Effector CD4-positive, alpha-beta T cell (primary cell): Measurements from ENCODE around the gene MEPE.

Experiments used
- DNase-seq: peaks from one replicate; pipeline ENCODE4 v3.0.0-alpha.2; 2020

Gene MEPE

DNA sequence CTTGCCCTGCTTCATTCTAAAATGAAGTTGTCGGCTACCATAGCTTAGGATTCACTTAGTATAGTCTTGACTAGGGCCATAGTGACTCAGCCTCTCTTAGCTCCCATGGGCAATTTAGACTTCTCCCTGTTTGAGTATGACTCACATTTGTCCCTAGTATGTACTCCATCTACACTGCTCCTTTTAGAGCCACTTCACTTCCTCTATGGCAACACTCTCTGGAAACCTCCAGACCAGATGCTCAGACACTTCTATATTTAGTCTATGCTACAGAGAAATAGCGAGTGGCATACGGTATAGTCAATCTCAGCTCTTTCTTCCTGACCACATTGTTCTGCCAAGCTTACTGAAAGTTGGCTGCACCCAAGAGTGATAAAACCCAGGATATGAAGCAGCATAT, 11.2 kb downstream of the MEPE start:
- no peak for DNase-seq

DNA sequence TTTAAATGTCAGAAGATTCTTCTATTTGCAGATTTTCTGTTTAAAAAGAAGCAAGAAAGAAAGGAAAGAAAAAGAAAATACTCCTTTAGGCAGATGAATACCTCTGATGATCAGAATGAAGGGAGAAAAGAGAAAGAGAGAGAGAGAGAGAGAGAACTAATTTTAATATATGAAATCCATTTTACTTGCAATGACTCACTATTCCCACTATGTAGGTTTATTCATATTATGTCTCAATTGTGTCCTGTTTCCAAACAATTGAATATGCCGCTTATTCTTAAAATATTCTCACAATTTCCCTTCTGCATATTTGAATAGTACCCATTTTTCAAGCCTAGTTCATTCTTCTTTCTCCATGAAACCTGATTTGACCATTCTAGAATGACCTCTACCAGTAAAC, 11.7 kb downstream of the MEPE start:
- DNase-seq: no peak

DNA sequence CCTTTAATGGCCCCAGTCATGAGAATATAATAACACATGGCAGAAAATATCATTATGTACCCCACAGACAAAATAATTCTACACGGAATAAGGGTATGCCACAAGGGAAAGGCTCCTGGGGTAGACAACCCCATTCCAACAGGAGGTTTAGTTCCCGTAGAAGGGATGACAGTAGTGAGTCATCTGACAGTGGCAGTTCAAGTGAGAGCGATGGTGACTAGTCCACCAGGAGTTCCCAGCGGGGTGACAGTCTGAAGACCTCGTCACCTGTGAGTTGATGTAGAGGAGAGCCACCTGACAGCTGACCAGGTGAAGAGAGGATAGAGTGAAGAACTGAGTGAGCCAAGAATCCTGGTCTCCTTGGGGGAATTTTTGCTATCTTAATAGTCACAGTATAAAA, 13.5 kb downstream of the MEPE start:
- no peak for DNase-seq

DNA sequence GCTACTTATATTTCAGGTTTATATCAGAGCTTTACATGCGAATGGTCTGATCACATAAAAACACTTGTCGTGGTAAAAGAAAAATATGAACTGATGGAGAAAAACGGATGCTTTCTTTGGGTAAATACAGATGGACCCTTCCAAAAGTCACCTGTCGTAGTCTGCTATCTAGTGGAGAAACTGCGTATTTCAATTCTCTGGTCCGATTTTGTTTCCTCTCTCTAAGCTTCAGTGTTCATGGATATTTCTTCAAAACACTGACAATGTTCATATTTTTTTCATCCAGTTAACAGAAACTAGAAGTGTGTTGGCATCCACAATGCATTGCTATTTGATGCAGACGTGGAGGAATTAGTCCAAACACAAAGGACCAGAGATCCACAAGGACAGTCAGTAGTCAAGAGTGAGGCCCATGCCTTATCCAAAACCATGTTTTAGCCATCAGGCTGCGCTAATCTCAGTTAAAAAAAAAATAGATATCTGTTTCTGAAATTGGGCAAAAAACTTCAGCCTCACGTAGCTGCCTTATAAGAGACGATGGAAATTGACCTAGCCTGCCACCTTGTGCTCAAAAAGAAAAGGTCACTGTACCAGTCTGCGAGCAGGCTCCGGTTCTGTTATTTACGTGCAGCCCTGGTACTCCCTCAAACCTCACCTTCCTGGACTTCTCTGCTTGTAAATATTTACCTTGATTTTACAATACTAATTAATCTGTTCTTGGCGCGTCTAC, 16.0 kb downstream of the MEPE start:
- DNase-seq: no peak

DNA sequence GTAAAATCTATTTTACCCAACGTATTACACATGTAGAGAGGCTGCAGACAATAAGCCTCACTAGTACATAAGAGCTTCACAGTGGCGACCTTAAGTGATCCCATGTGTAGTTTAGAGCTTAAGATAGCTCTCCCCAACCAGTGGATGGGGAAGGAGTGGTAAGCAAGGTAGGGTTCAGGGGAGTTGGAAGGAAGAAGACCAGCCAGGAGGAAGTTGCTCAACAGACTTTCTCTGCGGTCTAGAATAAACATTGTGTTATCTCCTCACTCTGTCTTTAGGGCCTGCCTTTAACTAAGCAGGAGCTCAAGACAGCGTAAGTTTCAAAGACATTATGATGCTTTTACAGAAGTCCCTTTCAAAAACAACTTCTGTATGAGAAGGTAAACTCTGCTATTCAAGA, 16.8 kb downstream of the MEPE start:
- no peak for DNase-seq

DNA sequence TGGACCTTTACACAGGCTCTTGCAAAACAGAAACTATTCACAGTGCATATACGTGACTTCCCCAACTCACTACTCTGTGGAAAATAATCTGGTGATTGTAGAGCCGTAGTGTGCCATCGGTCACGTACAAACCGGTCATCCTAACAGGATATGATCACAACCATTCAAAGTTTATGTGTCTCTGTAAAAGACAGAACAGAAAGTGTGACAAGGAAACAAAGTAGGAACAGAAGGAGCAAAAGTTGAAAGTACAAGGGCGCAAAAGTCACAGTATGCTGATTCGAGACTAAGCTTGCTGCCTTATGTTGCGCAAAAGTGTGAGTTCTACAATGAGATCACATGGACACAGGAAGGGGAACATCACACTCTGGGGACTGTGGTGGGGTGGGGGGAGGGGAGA, 18.6 kb downstream of the MEPE start:
- no peak for DNase-seq

DNA sequence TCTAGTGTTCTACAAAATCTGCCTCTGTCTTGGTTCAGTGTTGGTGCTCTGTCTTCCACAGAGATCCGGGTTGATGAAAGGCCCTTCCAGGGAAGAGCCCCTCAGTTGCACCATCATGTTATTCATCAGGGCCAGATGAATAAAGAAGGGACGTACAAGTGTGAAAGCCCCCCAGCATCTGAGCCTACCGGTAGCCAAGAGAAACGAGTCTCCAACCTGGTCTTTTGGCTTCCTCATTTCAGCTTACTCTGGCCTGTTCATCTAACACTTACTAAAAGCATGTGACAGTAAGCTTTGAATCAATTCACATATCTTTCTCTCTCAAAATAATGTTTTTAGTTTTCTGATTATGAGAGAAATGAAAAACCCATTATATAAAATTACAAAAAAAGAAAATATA, 19.2 kb downstream of the MEPE start:
- no peak for DNase-seq

DNA sequence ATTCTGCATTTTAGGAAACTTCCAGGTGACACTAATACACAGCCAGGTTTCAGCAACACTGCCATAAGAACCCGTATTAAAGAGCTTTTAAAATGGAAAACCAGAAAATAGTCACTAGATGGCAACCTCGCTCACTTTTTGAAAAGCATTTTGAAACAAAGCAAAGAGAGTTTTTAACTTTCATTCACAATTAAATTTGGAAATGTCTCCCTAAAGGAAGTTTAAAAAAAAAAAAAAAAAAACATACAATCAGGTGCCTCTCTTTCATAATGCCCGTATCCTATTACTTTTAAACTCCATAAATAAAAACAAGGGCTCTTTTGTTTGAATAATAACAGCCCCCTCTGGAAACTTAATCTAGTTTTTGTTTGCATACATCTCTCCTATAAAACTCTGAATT, 20.3 kb downstream of the MEPE start:
- no peak for DNase-seq

DNA sequence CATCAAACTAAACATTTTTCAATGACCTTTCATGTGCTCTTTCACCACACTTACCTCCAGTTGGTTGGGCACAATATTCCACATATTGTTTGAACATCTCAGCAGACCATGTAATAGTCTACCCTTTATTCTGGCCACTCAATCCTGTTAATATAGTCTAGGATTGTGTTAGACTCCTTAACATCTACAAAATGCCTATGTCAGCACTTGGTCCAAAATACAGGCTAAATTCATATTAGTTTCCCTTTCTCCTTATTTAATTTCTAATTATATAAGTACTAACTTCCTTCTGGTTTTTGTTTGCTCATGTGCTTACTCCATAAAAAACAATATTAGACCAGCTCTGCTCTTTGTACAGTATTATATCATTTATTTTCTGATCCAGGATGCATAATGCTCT, 21.1 kb downstream of the MEPE start:
- no peak for DNase-seq

DNA sequence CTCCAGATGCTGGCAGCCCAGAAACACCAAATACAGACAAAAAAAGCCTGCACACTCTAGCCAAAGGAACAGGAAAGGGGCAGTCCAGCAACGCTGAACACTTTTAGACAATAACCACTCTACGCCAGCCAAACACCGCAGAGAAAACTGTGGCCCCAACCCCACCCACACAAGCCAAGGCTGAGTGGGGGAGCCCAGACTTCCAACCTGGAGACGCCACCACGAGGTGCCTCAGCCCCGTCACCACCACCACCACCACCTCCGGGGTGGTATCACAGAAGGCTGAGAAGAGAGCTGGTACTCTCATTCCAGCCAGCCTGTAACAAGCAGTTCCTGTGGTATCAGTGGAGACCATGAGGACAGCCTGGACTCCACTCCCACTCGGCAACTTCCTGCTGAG, 22.8 kb downstream of the MEPE start:
- DNase-seq: no peak

DNA sequence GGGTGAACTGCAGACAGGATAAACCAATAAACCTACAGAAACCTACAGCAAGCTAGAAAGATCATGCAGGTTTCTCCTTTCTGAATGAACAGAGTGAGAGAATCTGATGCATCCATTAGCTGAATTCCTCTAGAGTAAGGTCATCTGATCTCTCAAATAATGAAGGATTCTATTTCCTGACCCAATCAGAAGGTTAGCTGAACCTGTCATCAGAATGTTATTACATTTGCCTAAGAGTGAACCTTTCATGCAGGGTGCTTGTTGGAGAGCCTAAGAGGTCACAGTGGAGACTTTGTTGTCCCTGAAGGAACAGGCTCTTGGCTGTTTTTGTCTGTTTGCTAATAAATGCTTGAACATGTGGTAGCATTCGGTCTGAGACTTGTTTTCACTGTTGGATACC, 24.0 kb downstream of the MEPE start:
- no peak for DNase-seq

DNA sequence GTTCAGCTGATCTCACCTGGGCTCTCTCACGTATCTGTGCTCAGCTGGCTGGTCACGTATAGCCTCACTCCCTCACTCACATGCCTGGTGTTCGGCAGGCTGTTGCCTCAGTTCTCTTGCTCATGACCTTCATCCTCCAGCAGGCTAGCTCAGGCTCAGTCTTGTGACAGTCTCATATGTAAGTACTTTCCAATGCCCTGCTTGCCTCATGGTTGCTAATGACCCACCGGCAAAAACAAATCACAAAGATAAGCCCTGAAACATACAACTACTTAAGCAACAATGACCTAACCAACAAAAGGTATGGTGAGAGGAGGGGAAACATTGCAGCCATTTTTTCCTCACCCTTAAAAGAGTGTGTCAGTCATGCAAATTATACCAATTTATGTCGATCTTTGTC, 25.0 kb downstream of the MEPE start:
- DNase-seq: no peak

DNA sequence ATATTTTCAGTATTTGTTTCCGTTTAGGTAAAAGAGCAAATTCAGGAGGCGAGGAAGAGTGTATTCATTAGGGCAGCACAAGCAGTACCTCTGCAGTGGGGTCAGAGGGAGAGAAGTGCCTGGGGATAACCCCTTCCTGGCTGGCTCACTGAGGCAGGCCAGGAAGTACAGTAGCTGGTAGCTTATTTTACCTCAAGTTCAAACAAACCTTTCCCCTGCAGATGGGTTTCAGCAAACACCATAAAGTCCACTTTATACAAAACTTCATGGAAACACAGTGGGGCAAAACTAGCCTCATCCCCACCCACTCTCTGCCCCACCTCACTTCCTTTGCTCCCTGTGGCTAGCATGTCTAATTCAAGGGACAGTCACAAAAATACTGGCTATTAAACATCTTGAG, 29.5 kb downstream of the MEPE start:
- no peak for DNase-seq

DNA sequence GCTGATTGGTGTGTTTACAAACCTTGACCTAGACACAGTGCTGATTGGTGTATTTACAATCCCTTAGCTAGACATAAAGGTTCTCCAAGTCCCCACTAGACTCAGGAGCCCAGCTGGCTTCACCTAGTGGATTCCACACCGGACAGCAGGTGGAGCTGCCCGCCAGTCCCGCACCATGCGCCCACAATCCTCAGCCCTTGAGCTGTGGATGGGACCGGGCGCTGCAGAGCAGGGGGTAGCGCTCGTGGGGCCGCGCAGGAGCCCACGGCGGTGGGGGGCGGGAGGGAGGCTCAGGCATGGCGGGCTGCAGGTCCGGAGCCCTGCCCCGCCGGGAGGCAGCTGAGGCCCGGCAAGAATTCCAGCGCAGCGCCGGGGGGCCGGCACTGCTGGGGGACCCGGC, 30.7 kb downstream of the MEPE start:
- DNase-seq: no peak

DNA sequence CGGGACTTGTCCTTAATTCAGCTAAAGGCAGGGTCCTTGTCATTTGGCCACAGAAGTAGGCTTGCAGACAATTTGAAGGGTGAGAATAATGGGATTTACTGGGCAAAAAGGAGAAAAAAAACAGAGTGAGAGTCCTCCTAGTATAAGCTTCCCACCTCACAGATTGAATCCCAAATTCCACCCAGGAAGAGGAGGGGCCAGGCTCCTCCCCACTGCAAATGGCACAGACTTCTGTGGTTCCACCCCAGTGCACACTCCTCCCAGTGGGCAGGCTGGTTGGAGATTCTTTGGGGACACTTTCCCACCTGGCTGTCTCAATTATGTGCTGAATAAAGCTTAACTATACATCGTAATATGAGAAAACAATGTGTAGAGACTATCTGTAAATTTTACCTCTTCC, 31.6 kb downstream of the MEPE start:
- DNase-seq: no peak

DNA sequence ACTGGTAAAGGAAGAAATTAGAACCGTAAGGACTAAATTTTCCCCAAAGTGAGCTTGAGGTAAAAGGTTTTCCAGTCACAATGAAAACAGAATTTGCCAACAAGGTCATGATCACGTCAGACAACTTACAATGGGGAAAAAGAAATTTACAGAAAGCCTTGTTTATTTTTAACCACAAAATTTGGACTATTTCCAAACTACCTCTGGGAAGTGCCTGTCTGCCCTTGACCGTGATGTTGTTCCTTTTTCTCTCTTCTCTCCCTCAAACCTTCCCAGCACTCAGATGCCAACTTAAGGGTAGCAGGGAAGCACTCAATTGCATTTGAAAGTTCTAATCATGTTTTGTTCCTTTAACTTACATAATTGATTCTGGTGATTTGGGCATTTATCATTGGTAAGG, 32.5 kb downstream of the MEPE start:
- DNase-seq: no peak

DNA sequence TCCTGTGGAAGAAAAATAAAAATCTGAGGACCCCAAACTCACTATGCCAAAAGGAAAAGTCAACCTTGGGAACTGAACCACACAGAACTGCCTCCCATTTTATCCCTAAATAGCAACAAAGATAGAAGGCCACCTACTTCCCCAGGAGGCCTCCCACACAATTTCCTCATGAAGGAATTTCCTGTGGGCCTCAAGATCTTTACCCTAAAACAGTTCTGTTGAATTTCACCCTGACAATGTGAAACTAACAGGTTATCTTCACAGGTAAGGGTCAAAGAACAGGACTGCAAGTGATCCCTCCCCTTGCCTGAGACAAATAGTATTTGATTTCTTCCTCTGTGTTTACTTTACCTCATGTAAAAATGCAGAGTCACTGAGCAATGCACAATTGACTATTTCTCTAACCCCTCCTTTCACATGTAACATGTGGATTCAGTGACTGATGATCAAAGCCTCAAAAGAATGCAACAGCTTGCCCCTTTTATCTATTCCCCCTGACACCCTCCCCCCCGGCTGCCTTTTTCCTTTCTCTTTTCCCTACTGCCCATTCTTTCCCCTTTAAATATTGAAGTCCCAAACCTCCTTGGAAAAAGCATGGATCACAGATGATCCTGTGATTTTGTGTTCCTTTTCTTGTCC, 33.3 kb downstream of the MEPE start:
- no peak for DNase-seq

DNA sequence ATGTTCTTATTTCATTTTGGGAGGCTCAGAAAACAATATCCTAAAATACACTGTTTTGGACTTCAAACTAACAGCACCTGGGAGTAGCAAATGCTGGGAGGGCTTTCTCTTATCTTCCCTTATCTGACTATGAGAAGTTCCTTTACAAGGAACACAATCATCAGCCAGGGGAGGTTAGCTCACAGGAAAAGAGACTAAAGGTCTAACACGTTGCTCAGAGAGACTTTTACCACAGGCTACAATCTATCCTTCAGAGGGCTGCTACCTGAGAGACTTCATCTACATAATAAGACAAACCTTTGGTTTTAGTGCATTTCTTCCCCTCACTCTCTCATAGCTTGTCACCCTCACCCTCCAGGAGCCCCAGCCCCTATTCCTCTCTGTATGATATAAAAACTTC, 35.8 kb downstream of the MEPE start:
- no peak for DNase-seq

DNA sequence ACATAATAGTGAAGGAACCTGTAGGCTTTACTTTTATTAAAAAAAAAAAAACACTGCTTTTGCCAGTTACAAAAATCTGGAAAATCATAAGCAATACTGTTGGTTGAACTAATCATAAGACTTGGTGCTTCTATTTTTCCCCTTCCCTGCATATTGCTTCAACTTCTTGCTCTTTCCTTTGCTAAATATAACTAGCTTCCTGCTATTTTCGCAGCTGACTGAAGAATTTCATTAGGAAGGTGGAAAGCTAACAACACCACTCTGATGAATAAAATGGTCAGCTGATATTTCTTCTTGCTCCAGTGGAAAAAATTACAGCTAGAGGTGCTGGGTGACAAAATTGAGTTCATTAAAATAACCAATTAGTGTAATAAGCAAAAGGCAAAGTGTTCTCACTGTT, 39.3 kb downstream of the MEPE start:
- DNase-seq: no peak

DNA sequence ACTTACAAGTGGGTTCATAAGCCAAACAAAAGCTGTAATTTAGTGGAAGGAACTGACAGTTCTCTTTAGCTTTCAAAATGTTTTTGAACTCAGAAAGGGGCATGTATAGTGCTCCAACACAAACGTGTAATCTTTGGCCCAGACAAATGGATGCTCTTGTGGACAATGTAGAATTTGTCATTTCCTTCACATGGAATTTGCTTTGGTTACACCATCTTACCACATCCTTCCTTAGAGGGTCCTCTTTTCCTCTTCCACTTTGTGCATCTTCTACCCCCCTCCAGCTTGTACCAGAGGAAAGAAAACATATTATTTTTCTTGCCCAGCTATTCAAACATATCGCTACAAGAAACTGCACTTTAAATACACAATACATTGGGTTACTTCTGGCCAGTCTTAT, 42.4 kb downstream of the MEPE start:
- no peak for DNase-seq

DNA sequence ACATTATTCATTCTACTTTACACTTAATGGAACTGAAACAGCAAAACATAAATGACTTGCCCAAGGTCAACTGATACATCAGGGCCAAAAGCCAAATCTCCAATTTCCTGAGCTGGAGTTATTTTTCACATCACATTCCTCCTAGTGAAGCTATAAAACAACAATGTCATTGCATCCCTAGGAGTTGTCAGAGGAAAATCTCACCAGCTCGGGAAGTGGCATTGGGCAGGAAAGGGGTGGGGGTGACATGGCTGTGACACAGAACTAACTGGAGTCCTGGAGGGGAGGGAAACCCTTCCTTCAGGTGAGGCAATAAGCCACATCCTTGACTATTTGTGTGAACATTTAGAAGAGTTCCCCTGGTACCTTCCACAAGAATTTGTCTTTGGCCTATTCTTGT, 47.3 kb downstream of the MEPE start:
- no peak for DNase-seq

DNA sequence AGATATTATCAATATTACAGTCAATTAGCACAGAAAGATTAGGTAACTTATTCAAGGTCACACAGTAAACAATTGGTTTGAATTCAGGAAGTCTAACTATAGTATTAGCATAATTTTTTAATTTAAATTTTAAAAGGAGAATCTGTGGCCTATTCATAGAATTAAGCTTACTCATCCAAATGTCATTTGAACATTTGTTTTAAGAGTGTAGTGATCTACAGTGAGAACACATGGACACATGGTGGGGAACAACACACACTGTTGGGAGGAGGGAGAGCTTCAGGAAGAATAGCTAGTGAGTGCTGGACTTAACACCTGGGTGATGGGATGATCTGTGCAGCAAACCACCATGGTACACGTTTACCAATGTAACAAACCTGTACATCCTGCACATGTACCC, 48.3 kb downstream of the MEPE start:
- DNase-seq: no peak

DNA sequence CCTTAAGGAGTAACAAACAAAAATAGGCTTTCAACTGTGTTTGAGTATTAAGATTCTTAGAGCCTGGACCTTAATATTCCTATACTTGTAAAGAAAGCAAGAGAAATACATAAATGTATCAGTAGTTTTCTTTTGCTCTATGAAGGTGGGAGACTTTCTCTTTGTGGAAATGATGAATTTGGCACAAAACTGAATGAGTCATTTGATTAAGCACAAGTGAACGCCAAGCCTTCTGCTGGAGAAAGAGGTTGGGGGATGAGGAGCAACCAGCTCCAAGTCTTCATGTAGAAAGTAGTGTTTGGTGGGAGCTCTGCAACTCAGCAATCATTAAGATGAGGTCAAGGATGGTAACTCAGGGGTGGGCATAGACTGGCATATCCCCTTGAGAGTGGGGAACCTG, 49.6 kb downstream of the MEPE start:
- no peak for DNase-seq

DNA sequence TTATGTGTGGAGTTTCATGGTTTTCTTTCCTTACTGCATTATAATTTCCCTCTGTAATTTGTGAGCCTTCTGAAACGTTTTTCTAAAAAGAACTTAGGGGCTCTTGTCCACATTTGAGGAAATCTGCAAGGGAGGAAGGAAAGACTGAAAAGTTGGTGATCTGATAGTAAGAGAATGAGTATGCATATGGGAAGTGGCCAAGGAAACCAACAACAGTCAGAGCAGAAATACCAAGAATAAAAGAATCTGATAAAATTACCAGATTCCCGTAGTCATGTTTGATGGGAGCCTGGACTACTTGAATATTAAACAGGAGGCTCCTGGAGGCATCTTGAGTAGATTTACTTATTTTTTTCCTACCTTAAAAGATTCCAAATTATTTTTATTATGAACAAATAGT, 50.1 kb downstream of the MEPE start:
- no peak for DNase-seq

DNA sequence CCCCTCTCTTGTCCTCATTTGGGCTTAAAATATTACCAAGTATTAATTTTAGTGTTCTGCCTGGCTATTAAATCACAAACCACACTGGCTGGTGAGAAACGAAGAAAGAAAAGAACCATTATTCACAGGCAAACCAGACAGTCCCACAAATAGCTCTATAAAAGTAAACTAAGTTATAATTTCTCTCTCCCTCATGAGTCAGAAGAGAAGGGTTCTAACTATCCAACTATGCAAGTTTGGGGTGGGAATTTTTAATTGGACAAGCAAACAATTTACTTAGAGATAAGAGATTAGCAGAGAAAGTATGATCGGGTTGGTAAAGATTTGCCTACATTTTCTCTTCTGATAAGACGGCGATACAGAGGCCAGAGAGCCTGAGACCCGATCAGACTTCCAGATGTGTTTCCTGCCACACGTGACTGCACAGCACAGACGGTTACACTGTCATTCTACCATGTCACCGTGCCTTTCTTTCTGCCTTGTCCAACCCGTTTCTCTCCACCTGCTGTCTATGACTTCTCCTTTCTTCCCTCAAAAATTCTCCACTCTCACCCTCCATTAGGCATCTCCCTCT, 52.3 kb downstream of the MEPE start:
- no peak for DNase-seq
